GM19328 (cell line): ENCODE data around the gene KANK2.
"Not testable (repeated sequence)": the region's sequence is repeated elsewhere in the genome, so short reads cannot be mapped to it uniquely, and the experiment has no call there.

Source experiments
- ATAC-seq: cut with Tn5 transposase; IDR thresholded peaks from one replicate; pipeline ENCODE4 v1.9.1; 2021; ENCODE audit warnings: mild to moderate bottlenecking, moderate library complexity; ENCODE audit not compliant: unreplicated experiment

KANK2 gene

DNA sequence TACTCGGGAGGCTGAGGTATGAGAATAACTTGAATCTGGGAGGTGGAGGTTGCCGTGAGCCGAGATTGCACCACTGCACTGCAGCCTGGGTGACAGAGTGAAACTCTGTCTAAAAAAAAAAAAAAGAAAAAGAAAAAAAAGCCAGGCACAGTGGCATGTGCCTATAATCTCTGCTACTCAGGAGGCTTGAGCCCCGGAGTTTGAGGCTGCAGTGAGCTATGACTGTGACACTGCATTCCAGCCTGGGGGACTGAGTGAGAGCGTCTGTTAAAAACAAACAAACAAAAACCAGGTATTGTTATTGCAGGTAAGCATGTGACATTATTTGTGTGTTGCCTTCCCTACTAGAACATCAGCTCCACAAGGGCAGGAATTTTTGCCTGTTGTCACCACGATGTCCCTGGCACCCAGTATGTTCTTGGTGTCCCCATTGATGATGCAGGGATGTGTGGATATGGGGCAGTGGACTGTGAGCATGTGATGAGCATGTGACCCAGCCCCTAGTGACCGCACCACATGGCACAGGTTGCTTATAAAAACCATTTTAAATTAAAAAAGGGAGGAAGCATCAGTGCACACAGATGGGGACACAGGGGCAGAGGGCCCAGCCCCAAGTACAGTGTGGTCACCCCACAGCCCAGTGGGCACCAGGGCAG is 1.6 kb upstream of the KANK2 start:
- no peak for ATAC-seq

DNA sequence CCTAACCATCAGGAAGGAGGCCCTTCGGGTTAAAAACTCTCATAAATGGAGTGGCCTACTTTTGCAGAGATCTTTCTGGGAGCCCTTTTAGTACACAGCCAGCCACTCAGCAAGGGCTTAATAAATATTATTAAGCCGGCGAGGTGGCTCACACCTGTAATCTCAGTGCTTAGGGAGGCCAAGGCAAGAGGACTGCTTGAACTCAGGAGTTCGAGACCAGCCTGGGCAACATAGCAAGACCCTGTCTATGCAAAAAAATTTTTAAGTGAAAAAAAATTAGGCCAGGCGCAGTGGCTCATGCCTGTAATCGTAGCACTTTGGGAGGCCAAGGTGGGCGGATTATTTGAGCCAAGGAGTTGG is 810 bp upstream of the KANK2 start:
- no peak for ATAC-seq

DNA sequence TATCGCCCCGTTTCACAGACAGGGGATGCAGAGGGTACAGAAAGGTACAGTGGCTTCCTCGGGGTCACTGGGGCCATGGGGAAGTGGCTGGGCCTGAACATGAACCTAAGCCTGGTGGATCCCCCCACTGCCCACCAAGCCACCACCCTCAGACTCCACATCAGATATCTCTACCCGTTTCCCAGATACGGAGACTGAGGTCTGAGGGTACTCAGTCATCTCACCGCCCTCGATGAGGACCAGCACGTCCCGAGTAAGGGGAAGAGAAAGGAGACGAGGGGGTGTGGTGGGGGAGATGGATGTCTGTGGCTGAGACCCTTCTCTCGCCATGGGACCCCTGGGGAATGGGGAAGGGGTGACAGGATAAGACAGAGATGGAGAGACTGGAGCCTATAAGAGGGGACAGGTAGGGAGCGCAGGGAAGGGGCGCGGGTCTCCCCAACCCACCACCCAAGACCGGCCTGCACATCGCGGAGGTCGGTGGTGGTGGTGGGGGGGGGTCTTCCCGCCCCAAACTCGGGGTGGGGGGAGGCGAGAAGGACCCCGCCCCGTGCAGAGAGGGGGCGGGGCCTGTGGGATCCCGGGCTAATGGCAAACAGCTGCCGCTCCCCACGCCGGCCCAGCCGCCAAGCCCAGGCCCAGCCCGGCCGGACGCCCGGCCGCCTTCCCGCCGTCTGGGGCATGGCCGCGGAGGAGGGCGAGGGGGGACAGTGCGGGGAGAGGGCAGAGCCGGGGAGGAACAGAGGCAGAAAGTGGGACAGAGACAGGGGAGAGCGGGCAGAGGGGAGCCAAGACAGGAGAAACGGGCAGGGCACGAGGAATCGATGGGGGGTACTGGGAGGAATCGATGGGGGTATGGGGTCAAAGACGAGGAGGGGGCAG is 698 bp downstream of the KANK2 start:
- no peak for ATAC-seq

DNA sequence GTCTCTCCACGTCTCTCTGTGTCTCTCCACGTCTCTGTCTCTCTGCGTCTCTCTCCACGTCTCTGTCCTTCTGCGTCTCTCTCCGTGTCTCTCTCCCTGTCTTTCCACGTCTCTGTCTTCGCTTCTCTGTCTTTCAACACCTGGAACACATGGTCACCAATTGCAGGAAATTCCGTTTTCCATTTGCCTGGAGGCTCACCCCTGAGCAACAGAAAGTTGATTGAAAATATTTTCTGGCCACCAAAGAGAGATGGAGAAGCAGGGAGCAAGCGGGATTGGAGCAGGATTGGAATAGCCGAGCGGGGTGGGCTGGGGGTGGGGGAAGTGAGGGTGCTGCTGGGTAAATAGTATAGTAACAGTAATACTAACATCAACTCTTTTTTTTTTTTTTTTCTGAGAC is 1.7 kb downstream of the KANK2 start:
- ATAC-seq = no peak

DNA sequence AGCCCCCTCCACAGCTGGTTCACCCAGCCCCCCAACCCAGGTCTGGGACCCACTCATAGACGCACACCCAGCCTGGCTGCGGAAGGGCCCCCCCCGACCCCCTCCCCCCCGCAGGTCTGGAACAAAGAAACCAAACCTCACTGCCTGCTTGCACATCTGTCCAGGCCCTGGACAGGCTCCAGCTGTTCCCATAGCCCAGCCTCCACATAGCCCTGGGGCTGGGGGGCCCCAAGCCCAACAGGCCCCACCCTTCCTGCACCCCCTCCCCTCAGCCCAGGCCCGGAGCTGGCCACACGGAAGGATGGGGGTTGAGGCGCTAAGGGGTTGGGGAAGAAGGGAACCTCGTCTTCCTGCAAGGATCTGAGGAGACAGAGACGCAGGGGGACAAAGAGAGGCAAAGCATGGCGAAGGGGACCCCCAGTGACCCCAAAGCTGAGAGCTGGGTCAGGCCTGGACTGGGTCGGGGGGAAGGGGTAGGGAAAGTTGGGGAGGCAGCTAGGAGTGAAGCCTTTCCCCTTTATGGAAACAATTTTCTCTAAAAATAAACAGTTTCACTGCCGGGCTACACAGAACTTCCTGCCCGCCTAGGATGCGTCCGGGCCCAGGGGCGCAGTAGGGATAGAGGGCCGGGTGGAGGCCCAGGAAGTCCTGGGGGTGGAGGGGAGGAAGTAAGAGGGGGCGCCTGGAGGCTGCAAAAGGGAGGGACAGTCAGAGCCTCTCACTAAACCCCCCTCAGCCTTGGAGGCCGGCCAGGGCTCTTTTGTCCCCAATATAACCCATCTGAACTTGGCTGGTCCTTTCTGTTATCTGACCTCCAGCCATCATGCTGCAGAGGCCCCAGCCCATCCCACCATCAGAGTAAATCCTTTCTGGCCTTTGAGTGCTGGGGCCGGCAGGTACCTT is 2.4 kb downstream of the KANK2 start:
- no peak for ATAC-seq

DNA sequence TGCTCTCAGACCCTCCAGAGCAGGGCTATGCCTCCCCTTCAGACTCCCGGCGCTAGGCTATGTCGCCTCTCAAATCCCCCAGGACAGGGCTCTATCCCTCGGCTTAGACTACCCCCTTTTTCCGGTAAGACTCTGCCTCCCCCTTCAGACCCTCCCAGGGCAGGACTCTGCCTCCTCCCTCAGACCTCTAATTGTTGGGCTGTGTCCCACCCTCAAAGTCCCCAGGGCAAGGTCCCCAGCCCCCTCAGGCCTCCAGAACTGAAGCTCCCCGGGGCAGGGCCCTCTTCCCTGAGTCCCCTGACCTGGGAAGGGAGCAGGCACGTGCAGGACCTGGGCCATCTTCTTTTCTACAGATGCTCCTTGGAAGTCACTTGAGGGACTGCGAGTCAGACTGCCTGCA is 3.2 kb downstream of the KANK2 start:
- ATAC-seq = no peak

DNA sequence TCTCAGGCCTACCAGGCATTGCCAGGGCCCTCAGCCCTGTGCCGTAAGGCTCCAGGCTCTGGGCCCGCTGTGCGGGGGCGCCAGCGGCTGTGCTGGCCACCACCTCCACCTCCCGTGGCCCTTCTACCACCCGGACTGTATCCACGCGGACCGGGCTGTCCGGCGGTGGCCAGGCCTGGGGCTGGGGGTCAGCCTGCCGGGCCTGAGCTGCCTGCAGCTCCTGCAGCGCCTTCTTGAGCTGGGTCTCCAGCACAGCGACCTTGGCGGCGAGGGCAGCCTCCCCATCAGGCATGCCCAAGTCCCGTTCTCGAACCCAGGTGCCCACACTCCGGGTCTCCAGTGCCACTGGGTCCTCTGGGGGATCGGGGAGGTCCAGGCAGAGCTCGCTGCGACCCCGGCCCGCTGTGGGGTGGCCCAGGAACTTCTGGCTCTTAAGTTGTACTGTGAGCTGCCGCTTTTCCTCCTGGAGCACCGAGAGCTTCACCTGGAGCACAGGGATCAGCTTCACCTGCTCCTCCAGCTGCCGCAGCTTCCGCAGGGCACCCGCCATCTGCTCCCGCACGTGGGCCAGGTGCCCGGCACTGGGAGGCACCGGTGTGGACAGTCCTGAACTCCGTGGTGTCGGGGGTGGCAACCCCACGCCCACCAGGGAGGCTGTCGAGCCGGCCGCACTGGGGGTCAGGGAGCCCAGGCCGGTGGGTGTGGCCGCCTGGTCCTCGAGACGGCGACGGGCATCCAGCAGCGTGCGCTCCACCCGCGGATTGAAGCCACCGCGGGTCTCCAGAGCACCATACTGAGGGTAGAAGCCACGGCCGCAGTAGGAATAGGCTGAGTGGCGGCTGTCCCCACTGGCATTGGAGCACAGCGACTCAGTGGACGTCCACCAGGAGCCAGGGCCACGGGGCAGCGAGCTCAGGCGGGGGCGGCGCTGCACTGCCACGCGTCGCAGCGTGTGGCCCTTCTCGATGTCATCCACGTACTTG is 4.1 kb downstream of the KANK2 start:
- ATAC-seq = no peak

DNA sequence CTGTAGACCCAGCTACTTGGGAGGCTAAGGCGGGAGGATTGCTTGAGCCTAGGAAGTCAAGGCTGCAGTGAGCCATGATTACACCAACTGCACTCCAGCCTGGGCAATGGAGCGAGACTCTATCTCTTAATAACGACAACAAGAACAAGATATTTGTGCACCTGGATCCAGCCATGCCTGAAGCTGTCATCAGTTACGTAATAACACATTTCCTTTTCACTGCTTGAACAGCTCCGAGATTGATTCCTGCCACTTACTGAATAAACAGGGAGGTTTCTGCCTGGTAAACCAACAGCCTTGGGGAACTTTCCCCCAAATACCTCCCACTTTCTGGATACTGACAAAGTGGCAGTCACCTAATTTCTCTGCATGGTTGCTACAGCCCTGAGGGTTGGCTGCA is 5.4 kb downstream of the KANK2 start:
- no peak for ATAC-seq

DNA sequence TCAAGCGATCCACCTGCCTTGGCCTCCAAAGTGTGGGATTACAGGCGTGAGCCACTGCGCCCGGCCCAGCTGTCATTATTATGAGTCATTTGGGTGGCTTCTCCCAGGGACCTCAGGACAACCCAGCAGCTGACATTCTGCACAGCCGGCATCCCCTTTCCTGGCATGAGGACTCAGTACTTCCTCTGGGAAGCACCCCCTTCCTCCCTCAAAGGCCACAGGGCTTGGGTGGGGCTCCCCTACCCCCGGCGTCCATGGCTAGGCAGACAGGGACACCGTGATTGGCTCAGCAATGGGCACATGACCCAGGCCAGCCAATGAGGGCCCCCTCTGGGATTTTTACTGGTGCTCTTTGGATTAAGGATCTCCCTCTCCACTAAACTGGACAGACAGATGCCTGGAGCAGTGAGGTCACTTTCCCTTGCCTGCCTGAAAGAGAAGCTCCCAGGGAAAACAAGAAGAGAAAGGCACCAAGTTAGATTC is 6.0 kb downstream of the KANK2 start:
- ATAC-seq = no peak

DNA sequence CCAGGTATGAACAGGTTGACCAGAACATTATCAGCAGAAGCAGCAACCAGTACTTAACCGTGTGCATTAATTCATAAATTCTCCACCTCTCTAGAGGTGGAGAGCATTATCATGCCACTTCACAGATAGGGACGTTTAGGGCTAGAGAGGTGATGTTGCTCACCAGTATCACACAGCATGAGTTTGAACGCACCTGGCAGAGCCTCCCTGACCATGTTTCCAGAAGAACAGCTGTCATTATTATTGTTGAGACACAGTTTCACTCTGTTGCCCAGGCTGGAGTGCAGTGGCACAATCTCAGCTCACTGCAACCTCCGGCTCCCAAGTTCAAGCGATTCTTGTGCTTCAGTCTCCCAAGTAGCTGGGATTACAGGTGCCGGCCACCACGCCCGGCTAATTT is 6.8 kb downstream of the KANK2 start:
- no peak for ATAC-seq

DNA sequence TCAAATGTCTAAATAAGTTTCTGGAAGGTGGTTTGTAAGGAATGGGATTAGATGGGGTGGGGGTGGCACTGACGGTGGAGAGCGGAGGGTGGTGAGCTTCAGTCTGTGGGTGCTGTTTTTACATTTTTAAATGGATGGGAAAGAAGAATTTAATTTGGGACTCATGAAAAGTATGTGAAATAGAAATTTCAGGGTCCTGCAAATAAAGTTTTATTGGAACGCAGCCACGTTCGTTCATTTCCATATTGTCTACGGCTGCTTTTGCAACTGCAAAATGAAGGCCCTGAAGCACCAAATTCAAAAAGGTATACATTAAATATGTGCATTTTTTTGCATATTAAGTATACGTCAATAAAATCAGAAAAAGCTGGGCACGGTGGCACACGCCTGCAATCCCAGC is 9.9 kb downstream of the KANK2 start:
- ATAC-seq = no peak

DNA sequence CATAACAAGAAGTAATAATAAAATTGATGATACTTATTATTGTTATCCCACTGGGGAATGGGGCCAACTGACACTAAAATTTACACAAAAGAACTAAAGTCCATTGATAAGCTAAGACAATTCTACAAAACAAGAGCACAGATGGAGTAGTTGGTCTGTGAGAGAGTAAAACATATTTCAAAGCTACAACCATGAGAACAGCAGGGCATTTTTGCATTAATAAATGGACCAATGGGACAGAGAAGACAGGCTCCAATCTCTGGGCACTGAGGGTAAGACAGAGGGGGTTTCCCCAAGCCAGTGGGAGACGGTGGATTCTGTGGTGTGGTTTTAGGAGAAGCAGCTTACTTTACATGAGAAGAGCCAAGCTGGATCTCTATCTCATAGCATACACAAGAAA is 14.4 kb downstream of the KANK2 start:
- no peak for ATAC-seq

DNA sequence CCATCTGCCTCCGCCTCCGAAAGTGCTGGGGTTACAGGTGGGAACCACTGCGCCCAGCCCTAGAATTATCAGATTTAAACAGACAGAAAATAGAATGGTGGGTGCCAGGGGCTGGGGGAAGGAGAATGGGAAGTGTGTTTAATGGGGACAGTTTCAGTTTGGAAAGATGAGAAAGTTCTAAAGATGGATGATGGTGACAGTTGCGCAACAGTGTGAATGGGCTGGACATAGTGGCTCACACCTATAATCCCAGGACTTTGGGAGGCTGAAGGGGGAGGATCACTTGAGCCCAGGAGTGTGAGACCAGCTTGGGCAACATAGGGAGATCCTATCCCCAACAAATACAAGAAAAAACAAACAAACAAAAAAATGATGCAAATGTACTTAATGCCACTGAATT is 15.9 kb downstream of the KANK2 start:
- ATAC-seq = no peak

DNA sequence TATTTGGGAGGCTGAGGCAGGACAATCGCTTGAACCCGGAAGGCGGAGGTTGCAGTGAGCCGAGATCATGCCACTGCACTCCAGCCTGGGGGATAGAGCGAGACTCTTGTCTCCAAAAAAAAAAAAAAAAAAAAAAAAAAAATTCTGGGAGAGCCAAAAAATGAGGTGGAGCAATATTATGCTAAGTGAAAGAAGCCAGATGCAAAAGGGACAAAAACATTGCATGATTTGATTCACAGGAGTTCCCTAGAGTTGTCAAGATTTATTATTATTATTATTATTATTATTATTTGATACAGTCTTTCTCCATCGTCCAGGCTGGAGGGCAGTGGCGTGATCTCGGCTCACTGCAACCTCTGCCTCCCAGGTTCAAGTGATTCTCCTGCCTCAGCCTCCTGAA is 16.4 kb downstream of the KANK2 start:
- ATAC-seq = not testable (repeated sequence)

DNA sequence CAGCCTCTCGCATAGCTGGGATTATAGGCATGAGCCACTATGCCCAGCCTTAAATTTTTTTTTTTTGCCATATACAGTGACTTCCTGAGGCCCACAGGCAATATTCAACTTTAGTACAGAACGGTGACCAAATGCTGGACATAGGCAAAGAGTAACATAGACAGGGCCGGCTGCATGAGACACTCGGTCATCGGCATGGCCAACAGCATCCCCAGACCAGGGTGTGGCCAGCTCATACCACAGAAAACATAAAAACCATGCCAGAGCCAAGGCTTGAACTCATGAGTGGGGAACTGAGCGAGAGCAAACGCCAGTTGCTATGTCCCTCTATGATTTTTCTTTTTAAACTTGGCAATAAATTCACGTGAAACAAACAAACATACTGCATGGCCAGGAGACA is 17.0 kb downstream of the KANK2 start:
- ATAC-seq = no peak

DNA sequence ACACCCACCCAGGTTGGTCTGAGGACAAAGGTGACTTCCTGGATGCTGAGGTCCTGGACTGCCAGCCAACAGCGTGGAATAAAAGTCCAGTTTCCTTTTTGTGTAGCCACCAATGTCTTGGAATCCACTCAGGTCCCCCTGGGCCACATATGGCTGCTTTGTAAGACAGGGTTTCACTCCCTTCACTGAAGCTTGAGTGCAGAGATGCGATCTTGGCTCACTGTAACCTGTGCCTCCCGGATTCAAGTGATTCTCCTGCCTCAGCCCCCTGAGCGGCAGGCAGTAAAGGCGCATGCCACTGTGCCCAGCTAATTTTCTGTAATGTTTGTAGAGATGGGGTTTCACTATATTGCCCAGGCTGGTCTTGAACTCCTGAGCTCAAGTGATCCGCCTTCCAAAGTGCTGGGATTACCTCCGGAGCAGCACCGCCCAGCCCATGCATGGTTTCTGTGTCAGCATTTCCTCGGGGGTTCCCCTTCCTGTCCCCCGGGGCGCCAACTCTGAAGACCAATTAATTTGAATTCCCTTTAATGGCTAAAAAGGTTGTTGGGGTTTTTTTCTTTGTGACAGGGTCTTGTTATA is 17.5 kb downstream of the KANK2 start:
- no peak for ATAC-seq

DNA sequence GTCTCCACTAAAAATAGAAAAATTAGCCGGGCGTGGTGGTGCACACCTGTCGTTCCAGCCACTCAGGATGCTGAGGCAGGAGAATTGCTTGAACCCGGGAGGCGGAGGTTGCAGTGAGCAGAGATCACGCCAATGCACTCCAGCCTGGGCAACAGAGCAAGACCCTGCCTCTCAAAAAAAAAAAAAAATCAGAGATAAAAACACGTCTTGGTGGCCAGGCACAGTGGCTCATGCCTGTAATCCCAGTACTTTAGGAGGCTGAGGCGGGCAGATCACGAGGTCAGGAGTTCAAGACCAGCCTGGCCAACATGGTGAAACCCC is 18.2 kb downstream of the KANK2 start:
- not testable (repeated sequence) for ATAC-seq

DNA sequence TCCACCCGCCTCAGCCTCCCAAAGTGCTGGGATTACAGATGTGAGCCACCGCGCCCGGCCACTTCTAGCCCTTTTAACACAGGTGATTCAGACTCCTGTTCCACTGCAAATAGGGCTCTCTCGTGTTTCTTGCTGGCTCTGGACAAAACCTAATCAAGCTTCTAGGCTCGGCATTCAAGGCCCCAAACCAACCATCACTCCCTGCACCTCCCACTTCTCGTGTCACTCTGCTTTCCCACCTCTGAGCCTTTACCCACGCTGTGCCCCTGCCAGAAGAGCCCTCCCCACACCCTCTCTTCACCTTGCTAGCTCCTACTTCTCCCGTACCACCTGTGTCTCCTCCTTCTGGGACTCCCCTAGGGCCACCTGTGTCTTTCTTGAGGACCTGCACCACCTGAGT is 19.8 kb downstream of the KANK2 start:
- ATAC-seq = no peak

DNA sequence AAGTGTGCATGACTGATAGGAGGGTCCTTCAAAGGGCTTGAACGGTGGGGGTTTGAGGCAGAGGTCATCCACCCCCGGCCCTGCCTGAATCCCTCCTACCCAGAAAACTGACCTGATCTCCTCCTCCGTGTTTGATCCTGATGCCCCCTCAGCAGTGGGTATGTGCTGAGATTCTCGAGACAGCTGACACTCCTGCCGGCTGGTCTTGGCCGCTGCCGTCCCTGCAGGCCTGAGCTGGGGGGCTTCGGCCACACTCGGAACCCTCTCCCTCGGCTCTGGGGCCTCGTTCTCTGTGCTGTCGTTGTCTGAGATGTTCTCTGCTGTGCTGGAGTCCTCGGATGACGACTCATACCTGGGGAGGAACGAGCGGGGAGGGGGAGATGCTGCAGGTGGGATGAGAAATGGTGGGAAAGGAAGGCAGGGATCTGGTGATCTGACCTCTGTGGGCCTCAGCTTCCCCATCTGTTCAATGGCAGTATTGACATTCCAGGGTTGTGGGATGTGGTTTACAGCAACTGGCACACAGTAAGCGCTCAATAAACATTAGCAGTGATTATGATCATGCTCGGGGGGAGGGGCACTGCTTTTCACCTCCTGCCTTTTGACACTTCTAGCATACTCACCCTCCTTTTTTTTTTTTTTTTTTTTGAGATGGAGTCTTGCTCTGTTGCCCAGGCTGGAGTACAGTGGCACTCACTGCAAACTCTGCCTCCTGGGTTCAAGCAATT is 20.7 kb downstream of the KANK2 start:
- ATAC-seq = no peak
